HFFc6 (cell line): ENCODE data around the gene CLDN10. TPM values are rescaled to one million over a fixed set of nuclear protein-coding genes. Genes with fewer than 3 reads are reported as not detected.

Experiments
- DNase-seq: peaks from one replicate; pipeline ENCODE4 v3.0.0-alpha.2; 2018
- H3K27ac Mint-ChIP-seq: 2 replicates; pipeline ENCODE4 v1.8.0; 2020; ENCODE audit warnings: mild to moderate bottlenecking, mixed read lengths
- H3K27me3 Mint-ChIP-seq: 2 replicates; pipeline ENCODE4 v1.8.0; 2021; ENCODE audit warnings: mild to moderate bottlenecking, moderate library complexity, mixed read lengths; ENCODE audit not compliant: insufficient read depth
- H3K36me3 Mint-ChIP-seq: 2 replicates; pipeline ENCODE4 v1.8.0; 2021; ENCODE audit warnings: low read depth, mixed read lengths
- H3K4me1 Mint-ChIP-seq: 2 replicates; pipeline ENCODE4 v1.8.0; 2020; ENCODE audit warnings: low read depth, mixed read lengths
- H3K4me3 Mint-ChIP-seq: 2 replicates; pipeline ENCODE4 v1.8.0; 2020; ENCODE audit warnings: mild to moderate bottlenecking, moderate library complexity, mixed read lengths
- H3K9me3 Mint-ChIP-seq: 2 replicates; pipeline ENCODE4 v1.8.0; 2020; ENCODE audit warnings: mild to moderate bottlenecking, mixed read lengths
- total RNA-seq, 6 experiments: library from RNA; stranded (reverse); fragmentation: NEBNext Ultra II Directional; extraction: Animal tissue kit (Norgen Biotek cat#: 25700); gene quantifications; 2 replicates in 1 of 6; 3 replicates in 5 of 6; pipeline ENCODE4 v1.2.3, GENCODE V29; 2021
- TF ChIP-seq, protein P1 (sequence below): fragments of 200-600 bp; sonication (generic); IDR thresholded peaks from 2 replicates; pipeline ENCODE4 v1.5.0; 2021; ENCODE audit warnings: antibody characterized with exemption, mild to moderate bottlenecking

The CLDN10 gene
- total RNA-seq, 6 experiments from 2014 or later = not detected

DNA sequence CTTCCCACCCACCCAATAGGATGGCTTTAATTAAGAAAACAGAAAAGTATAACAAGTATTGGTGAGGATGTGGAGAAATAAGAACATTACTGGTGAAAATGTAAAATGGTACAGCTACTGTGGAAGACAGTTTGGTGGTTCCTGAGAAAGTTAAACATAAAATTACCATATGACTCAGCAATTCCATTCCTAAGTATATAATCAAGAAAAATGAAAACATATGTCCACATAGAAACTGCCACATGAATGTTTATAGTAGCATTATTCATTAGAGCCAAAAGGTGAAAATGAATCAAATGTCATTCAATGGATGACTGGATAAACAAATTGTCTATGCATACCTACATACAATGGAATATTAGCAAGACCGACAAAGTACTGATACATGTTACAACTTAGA is 75.1 kb downstream of the CLDN10 start:
- DNase-seq = peak; percentile 58
- Mint-ChIP-seq H3K27me3 (no peaks in the 10 kb centered on the region), H3K27ac (peak overlapping the region; percentile 87), H3K36me3 (peaks cover 74% of the 10 kb centered on the region), H3K9me3 (no peaks in the 10 kb centered on the region), H3K4me3 (0 out of 2 replicates have a peak overlapping the region, but pooled peaks have one; percentile 18), H3K4me1 (peaks cover 45% of the 10 kb centered on the region)
- TF ChIP-seq, protein P1, sequence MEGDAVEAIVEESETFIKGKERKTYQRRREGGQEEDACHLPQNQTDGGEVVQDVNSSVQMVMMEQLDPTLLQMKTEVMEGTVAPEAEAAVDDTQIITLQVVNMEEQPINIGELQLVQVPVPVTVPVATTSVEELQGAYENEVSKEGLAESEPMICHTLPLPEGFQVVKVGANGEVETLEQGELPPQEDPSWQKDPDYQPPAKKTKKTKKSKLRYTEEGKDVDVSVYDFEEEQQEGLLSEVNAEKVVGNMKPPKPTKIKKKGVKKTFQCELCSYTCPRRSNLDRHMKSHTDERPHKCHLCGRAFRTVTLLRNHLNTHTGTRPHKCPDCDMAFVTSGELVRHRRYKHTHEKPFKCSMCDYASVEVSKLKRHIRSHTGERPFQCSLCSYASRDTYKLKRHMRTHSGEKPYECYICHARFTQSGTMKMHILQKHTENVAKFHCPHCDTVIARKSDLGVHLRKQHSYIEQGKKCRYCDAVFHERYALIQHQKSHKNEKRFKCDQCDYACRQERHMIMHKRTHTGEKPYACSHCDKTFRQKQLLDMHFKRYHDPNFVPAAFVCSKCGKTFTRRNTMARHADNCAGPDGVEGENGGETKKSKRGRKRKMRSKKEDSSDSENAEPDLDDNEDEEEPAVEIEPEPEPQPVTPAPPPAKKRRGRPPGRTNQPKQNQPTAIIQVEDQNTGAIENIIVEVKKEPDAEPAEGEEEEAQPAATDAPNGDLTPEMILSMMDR = no peak

DNA sequence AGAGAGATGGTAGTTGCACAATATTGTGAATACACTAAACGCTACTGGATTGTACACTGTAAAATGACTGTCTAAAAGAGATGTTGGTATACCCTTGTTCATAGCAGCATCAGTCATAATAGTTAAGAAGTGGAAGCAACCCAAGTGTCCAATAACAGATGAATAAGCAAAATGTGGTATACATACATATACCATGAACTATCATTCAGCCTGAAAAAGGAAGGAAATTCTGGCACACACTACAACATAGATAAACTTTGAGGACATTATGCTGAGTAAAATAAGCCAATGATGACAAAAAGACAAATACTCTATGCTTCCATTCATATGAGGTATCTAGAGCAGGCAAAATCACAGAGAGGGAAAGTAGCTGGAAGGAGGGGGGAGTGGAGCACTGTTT is 76.0 kb downstream of the CLDN10 start:
- TF ChIP-seq, protein P1 = no peak
- H3K36me3 Mint-ChIP-seq = peaks cover 74% of the 10 kb centered on the region
- H3K4me1 Mint-ChIP-seq = peaks cover 45% of the 10 kb centered on the region
- no peak for DNase-seq
- peak overlapping the region; percentile 87 for H3K27ac Mint-ChIP-seq
- no peak overlapping the region for H3K4me3 Mint-ChIP-seq
- H3K9me3 Mint-ChIP-seq = no peaks in the 10 kb centered on the region
- no peaks in the 10 kb centered on the region; the same call in 1 of the 2 replicates for H3K27me3 Mint-ChIP-seq

DNA sequence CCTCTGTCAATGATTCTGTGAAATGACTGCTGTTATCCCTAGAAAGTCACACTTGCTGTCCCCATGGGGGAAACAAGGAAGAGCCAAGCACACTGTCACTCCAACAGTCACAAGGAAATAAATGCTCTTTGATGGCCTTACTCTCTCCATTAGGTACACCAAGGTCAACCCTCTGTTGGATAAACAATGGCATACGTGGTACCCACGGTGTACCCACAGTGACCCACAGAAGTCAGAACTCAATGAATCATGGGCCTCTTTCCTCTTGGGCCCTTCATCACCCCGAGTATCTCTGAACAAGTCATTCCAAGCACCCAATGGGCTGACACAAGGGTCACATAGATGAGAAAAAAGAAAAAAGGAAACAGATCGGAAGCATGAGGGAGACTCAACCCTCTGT is 76.6 kb downstream of the CLDN10 start:
- TF ChIP-seq, protein P1 = no peak
- H3K27ac Mint-ChIP-seq = no peak overlapping the region
- H3K27me3 Mint-ChIP-seq = no peaks in the 10 kb centered on the region; the same call in none of the 2 replicates
- peaks cover 44% of the 10 kb centered on the region for H3K4me1 Mint-ChIP-seq
- H3K4me3 Mint-ChIP-seq = no peak overlapping the region
- no peaks in the 10 kb centered on the region for H3K9me3 Mint-ChIP-seq
- peaks cover 76% of the 10 kb centered on the region for H3K36me3 Mint-ChIP-seq
- DNase-seq = no peak

Other genes starting within 250 kb of the CLDN10 start
- gene DZIP1, start 92.0 kb downstream of the CLDN10 start, total RNA-seq = 10 to 100 TPM; 39.3 to 43.8 (median 42.0) TPM
- 10 to 100 TPM; 40.6 to 53.7 (median 48.4) TPM for gene DNAJC3, start 124.4 kb downstream of the CLDN10 start, total RNA-seq